Activated CD4-positive, alpha-beta T cell treated with anti-CD3 and anti-CD28 coated beads, Interleukin-2, amount 50 U/mL, for 1 hour (primary cell): ENCODE data around the gene CFAP77.

Experiments
- DNase-seq: peaks from one replicate; pipeline ENCODE4 v3.0.0-alpha.2; 2020

Gene CFAP77

DNA sequence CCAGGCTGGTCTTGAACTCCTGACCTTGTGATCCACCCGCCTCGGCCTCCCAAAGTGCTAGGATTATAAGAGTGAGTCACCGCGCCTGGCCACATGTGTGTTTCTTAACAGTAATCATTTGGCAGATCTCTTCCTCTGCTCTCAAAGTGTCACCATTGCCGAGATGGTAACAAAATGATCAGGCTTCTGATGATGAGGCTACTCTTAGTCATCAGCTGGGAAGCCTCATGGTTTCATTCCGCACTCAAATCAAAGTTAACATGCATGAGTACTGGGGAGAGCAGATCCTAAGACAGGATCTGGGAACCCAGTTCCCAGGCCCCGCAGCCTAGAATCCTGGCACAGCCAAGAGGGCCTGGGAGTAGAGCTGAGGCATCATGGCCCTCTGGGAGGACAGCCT, 199.8 kb downstream of the CFAP77 start:
- DNase-seq, result no peak

GRCh38 chr9:132610661-132611060, 200.7 kb downstream of the CFAP77 start:
- DNase-seq, result no peak

- no peak for DNase-seq
Observed at GRCh38 chr9:132614324-132614723, 204.3 kb downstream of the CFAP77 start.

DNA sequence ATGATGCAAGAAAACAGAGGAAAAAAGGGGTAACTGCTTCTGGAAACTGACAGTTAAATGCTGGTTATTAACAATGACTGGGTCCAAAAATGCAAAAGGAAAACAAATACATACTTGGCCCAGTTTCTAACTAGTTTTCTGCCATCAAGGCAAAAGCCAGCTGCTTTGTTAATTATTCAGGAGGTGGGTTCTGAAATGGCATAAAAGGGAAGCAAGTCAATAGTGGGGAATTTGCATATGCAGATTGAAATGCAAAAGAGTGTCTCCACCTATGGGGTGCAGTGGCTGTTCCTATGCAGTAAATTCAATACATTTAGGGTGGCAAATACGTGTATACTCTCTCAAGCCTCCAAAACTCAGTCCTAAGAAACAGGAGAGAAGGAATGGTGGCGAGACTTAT, 205.8 kb downstream of the CFAP77 start:
- no peak for DNase-seq

GRCh38 chr9:132616725-132617124, 206.7 kb downstream of the CFAP77 start:
- no peak for DNase-seq

DNA sequence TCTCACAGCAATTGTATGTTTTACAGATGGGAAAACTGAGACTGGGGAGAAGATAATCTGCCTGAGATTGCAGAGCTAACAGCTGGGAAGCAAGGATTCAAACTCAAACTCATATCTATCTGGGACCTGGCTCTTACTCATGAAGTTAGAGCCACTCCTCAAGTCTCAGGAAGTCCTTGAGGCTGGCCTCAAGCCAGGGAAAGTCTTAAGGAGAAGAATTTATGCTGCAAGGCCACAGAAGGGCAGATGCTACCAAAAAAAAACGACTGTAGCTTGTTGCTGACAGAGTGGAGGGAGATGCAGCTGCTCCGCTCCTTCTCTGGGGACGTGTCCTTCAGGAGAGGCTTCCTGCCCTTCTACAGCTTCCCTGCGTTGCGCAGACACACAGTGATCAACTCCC, 212.1 kb downstream of the CFAP77 start:
- no peak for DNase-seq
